Hepatocyte (in vitro differentiated cells): ENCODE results near the gene ENTPD3. TPM values are rescaled to one million over a fixed set of nuclear protein-coding genes. Genes with fewer than 3 reads are reported as not detected.

Experiments
- DNase-seq: peaks from one replicate; pipeline ENCODE4 v3.0.0-alpha.2; 2016; ENCODE audit warnings: low spot score
- H2AFZ ChIP-seq: fragments of 200-600 bp; sonication (generic); 2 replicates; pipeline ENCODE4 v1.6.0; 2016; ENCODE audit warnings: antibody characterized with exemption, mild to moderate bottlenecking
- H3K27ac ChIP-seq: fragments of 200-600 bp; sonication (generic); 2 replicates; pipeline ENCODE4 v1.5.1; 2016; ENCODE audit warnings: mild to moderate bottlenecking
- H3K27me3 ChIP-seq: fragments of 200-600 bp; sonication (generic); 2 replicates; pipeline ENCODE4 v1.6.1; 2016
- H3K36me3 ChIP-seq: fragments of 200-600 bp; sonication (generic); replicated peaks from 2 replicates; pipeline ENCODE4 v1.5.1; 2016; ENCODE audit warnings: low read depth; ENCODE audit not compliant: insufficient read depth
- H3K4me1 ChIP-seq: fragments of 200-600 bp; sonication (generic); 2 replicates; pipeline ENCODE4 v1.5.1; 2016; ENCODE audit warnings: mild to moderate bottlenecking, moderate library complexity; ENCODE audit not compliant: insufficient read depth
- H3K4me2 ChIP-seq: fragments of 200-600 bp; sonication (generic); 2 replicates; pipeline ENCODE4 v1.6.0; 2016
- H3K4me3 ChIP-seq: fragments of 200-600 bp; sonication (generic); 2 replicates; pipeline ENCODE4 v1.5.1; 2016; ENCODE audit warnings: mild to moderate bottlenecking
- H3K79me2 ChIP-seq: fragments of 200-600 bp; sonication (generic); 2 replicates; pipeline ENCODE4 v1.6.0; 2017; ENCODE audit warnings: mild to moderate bottlenecking
- H3K9me2 ChIP-seq: fragments of 200-600 bp; sonication (generic); replicated peaks from 2 replicates; pipeline ENCODE4 v1.6.0; 2017; ENCODE audit warnings: mild to moderate bottlenecking; ENCODE audit not compliant: insufficient read depth
- H3K9me3 ChIP-seq: fragments of 200-600 bp; sonication (generic); 2 replicates; pipeline ENCODE4 v1.5.1; 2016; ENCODE audit warnings: low read depth, mild to moderate bottlenecking
- H4K20me1 ChIP-seq: fragments of 200-600 bp; sonication (generic); 2 replicates; pipeline ENCODE4 v1.6.0; 2016; ENCODE audit warnings: mild to moderate bottlenecking; ENCODE audit not compliant: insufficient read depth, poor library complexity, severe bottlenecking
- CTCF ChIP-seq: fragments of 200-600 bp; sonication (generic); IDR thresholded peaks from 2 replicates; pipeline ENCODE4 v1.5.1; 2016; ENCODE audit warnings: antibody characterized with exemption, mild to moderate bottlenecking; ENCODE audit not compliant: poor library complexity
- EZH2 ChIP-seq: fragments of 200-600 bp; sonication (generic); IDR thresholded peaks from 2 replicates; pipeline ENCODE4 v1.6.1; 2016; ENCODE audit warnings: antibody characterized with exemption, mild to moderate bottlenecking, borderline replicate concordance
- EZH2phosphoT487 ChIP-seq: fragments of 200-600 bp; sonication (generic); IDR thresholded peaks from one replicate; pipeline ENCODE4 v1.6.1; 2018; ENCODE audit warnings: antibody characterized with exemption, mild to moderate bottlenecking, low read depth, moderate library complexity; ENCODE audit not compliant: unreplicated experiment, severe bottlenecking
- WGBS: methylation state at CpG from one replicate; pipeline ENCODE4 v1.1.6; 2016; ENCODE audit warnings: low lambda C conversion rate; ENCODE audit errors: missing lambda C conversion rate; 5-methylcytosine and 5-hydroxymethylcytosine counted together
- polyA plus RNA-seq: library from polyadenylated mRNA; unstranded; fragments of >200 nt; fragmentation: Nextera tagmentation; extraction: Ambion mirVana; gene quantifications from 2 replicates; pipeline ENCODE4 v1.2.1, GENCODE V29; 2016
- total RNA-seq: library from RNA; depleted of rRNA; stranded (reverse); fragments of >200 nt; gene quantifications from 2 replicates; pipeline ENCODE4 v1.2.3, GENCODE V29; 2014

ENTPD3 gene
- total and polyA plus RNA-seq, 2 experiments from 2014 or later = 1.7 to 2.4 TPM

- no peak overlapping the region for H3K4me2 ChIP-seq
- no peak overlapping the region for H3K27ac ChIP-seq
- no peaks in the 10 kb centered on the region for H3K9me2 ChIP-seq
- no peaks in the 10 kb centered on the region for H3K4me1 ChIP-seq
- WGBS = 65% methylated on average over 2 of the region's 2 CpGs
- no peak for DNase-seq
- H2AFZ ChIP-seq = no peak overlapping the region
- no peak for TF ChIP-seq CTCF
- TF ChIP-seq EZH2 = no peak
- TF ChIP-seq EZH2phosphoT487 = no peak
- H4K20me1 ChIP-seq = no peaks in the 10 kb centered on the region
- no peaks in the 10 kb centered on the region for H3K36me3 ChIP-seq
- H3K4me3 ChIP-seq = no peak overlapping the region
- no peaks in the 10 kb centered on the region for H3K79me2 ChIP-seq
- H3K27me3 ChIP-seq = no peaks in the 10 kb centered on the region
- no peaks in the 10 kb centered on the region for H3K9me3 ChIP-seq
These were observed 23.3 kb upstream of the ENTPD3 start for GRCh38 chr3:40363674-40364073.

GRCh38 chr3:40366203-40367162 lies 20.5 kb upstream of the ENTPD3 start:
- no peaks in the 10 kb centered on the region for H3K9me2 ChIP-seq
- H2AFZ ChIP-seq = no peak overlapping the region
- H3K4me2 ChIP-seq = no peak overlapping the region
- H4K20me1 ChIP-seq = no peaks in the 10 kb centered on the region
- H3K36me3 ChIP-seq = no peaks in the 10 kb centered on the region
- WGBS = 76% methylated on average over 2 of the region's 2 CpGs
- H3K4me1 ChIP-seq = no peaks in the 10 kb centered on the region
- no peaks in the 10 kb centered on the region for H3K27me3 ChIP-seq
- no peaks in the 10 kb centered on the region for H3K9me3 ChIP-seq
- no peak for DNase-seq
- no peaks in the 10 kb centered on the region for H3K79me2 ChIP-seq
- no peak for TF ChIP-seq EZH2
- no peak overlapping the region for H3K4me3 ChIP-seq
- no peak overlapping the region for H3K27ac ChIP-seq

- Histone ChIP-seq H3K36me3 (no peaks in the 10 kb centered on the region), H3K4me2 (no peak overlapping the region), H3K27ac (no peak overlapping the region), H3K9me3 (no peaks in the 10 kb centered on the region), H3K9me2 (no peaks in the 10 kb centered on the region), H3K27me3 (no peaks in the 10 kb centered on the region), H3K4me3 (no peak overlapping the region), H4K20me1 (no peaks in the 10 kb centered on the region), H3K4me1 (no peaks in the 10 kb centered on the region), H3K79me2 (no peaks in the 10 kb centered on the region), H2AFZ (no peak overlapping the region)
- TF ChIP-seq CTCF = no peak
- TF ChIP-seq EZH2phosphoT487 = no peak
- no peak for TF ChIP-seq EZH2
- 89% methylated on average over 1 of the region's 1 CpG for WGBS
- no peak for DNase-seq
These were observed 17.3 kb upstream of the ENTPD3 start for GRCh38 chr3:40369716-40370115.

GRCh38 chr3:40377822-40378221 lies 9.2 kb upstream of the ENTPD3 start:
- TF ChIP-seq CTCF = no peak
- TF ChIP-seq EZH2 = no peak
- no peak for TF ChIP-seq EZH2phosphoT487
- H3K27ac ChIP-seq = no peak overlapping the region
- H2AFZ ChIP-seq = no peak overlapping the region
- no peak overlapping the region for H3K4me2 ChIP-seq
- H3K27me3 ChIP-seq = no peaks in the 10 kb centered on the region
- no peaks in the 10 kb centered on the region for H3K79me2 ChIP-seq
- H3K4me3 ChIP-seq = no peak overlapping the region
- H4K20me1 ChIP-seq = no peaks in the 10 kb centered on the region
- WGBS = 96% methylated on average over 1 of the region's 1 CpG
- no peaks in the 10 kb centered on the region for H3K4me1 ChIP-seq
- no peaks in the 10 kb centered on the region for H3K9me2 ChIP-seq
- H3K36me3 ChIP-seq = no peaks in the 10 kb centered on the region
- peaks cover 4% of the 10 kb centered on the region for H3K9me3 ChIP-seq
- no peak for DNase-seq
